Activated CD4-positive, CD25-positive, alpha-beta regulatory T cell treated with anti-CD3 and anti-CD28 coated beads, Interleukin-2, amount 50 U/mL, for 16 hours (primary cell): ENCODE measurements around the gene NEURL1B.

Experiments
- DNase-seq: peaks from one replicate; pipeline ENCODE4 v3.0.0-alpha.2; 2020; ENCODE audit warnings: low read depth, low spot score

The NEURL1B gene

GRCh38 chr5:172608773-172609172 is 32.3 kb upstream of the NEURL1B start:
- DNase-seq, result no peak

DNA sequence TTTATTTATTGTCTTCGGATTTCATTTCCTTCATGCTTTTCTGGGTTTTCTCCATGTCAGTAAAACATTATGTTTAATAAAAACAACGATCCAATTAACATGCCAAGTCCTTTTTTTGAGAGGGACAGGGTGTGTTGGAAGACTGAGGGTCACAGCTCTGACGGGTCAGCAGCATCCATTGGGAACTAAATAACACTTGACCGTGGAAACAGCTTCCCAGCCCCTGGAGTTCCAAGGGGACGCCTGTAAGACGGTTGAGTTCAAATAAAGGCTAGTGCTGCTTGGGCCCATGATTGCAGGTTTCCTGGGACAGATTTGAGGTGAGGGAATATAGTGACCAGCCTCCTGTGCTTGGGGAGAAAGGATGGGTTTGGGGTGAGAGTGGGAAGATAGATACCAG is 30.4 kb upstream of the NEURL1B start:
- no peak for DNase-seq

DNA sequence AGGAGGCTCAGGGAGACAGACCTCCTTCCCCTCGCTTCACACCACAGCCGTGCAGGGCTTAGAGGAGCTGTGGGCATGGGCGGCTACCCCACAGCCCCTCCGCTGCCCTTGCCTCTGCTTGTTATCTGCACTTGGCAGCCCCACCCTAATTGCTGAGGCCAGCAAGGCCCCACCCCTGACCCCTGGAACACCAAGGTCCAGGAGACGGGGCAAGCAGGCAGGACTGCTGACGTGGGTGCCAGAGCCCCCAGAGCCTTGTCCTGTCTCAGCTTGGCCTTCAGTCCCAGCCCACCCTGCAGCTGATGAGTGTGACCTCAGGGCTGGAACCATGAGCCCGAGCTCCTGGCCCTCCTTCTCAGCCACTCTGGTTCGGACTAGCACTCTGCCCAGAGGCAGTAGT is 29.1 kb upstream of the NEURL1B start:
- no peak for DNase-seq

GRCh38 chr5:172612771-172613170 is 28.3 kb upstream of the NEURL1B start:
- DNase-seq, result no peak

DNA sequence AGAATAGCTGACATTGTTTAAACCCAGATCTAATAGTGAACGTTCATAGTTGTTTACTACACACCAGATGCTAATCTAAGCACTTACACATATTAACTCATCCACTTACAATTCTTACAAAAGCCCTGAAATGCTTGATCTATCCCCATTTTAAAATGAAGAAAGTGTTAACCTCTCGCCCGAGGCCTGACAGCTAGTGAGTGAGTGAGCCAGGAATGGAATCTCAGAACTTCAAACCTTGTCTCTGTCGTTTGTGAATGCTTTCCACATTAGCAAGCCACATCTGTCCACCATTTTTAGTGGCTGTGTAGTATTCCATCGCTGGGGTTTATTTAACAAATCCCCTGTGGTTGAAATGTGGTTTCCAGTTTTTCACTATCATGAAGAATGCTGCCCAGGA is 24.9 kb upstream of the NEURL1B start:
- DNase-seq, result no peak

GRCh38 chr5:172616730-172617129 is 24.3 kb upstream of the NEURL1B start:
- no peak for DNase-seq

GRCh38 chr5:172617817-172618216 is 23.2 kb upstream of the NEURL1B start:
- DNase-seq, result no peak

DNA sequence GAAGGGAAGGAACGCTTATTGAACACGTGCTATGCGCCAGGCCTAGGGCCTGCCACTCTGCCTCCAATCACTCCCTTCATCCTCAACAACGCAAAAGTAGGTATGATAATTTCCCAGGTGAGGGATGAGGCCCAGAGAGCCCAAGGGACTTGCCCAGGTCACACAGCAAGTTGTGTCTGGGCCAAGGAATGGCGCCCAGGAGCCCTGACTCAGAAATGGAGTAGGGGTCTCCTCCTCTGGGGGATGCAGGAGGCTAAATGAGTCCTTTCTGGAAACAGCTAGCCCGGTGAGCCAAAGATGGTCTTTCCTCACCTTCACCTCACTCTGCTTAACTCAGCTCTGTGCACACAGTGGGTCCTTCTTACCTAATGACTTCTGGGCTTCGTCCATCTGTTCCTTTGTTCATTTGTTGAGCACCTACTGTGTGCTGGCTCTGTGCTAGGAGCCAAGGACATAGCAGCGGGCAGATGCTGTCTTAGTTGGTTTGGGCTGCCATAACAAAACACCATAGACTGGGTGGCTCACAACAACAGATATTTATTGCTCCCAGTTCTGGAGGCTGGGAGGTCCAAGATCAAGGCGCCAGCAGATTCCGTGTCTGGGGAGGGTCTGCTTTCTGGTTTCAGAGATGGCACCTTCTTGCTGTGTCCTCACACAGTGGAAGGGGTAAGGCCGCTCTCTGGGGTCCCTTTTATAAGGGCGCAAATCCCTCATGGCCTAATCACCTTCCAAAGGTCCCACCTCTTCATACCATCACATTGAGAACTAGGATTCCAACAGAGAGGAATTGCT is 22.3 kb upstream of the NEURL1B start:
- DNase-seq, result no peak

- DNase-seq, result no peak
Measured at GRCh38 chr5:172620506-172620905, 20.6 kb upstream of the NEURL1B start.

GRCh38 chr5:172622091-172623046 is 18.7 kb upstream of the NEURL1B start:
- DNase-seq, result no peak

GRCh38 chr5:172623313-172623980 is 17.6 kb upstream of the NEURL1B start:
- no peak for DNase-seq

- no peak for DNase-seq
Measured at GRCh38 chr5:172624083-172624995, 16.7 kb upstream of the NEURL1B start.

- DNase-seq, result no peak
Measured at GRCh38 chr5:172624996-172625964, 15.8 kb upstream of the NEURL1B start.

DNA sequence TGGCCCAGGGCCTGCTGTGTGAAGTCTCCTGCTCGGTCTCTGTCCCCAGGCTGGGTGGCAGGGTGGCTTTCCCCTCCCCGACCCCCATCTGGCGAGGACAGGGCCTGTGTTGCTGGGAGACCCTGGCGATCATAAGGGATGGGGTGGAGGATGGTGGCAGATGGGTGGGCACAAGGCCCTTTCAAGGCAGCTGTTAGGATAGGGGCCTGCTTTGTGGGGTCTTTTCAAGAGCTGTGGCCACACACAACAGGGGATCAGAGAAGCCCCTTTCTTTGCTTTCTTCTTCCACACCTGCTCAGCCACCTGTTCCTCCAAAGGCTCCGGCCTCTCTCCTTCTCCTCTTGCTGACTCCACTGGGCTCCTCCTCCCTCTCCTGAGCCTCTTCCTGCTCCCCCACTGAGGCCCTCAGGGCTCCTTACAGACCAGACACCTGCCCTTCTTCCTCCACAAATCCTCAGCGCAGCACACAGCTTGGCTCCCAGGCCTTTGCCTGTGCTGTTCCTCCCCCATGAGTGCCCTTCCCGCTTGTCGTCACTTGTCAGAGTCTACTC is 15.0 kb upstream of the NEURL1B start:
- DNase-seq, result no peak

DNA sequence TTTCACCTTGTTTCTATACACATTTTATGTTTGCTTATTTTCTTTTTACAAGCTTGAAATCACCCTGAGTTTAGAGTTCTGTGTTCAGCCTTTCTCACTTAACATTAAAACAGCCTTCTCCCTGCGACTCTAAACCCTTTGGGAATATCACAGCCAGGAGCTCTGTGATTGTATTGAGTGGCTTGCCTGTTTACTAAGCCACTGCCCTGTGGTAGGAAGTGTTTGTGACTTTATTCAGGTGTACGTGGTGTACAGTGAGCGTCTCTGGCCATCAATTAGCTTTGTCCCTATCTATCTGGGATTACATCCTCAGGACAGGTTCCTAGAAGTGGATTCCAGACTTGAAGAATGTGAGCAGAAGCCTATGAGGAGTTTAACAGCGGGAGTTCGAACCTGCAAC is 11.0 kb upstream of the NEURL1B start:
- DNase-seq, result no peak

DNA sequence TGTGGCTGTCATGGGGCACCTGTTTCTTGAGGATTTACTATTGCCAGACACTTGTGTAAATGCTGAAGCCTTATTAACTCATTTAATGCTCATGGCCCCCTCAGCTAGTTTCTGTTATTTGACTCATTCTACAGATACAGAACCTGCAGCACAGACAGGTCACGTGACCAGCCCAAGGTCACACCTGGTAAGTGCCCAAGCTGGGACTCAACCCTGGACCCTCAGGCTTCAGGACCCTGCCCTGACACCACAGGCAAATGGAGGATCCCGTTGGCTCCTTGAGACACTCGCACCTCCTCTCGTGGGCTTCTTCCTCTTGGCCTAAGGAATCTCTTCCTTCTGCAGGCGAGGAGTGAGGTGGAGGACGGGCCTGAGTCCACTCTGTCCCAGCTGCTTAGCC is 10.6 kb upstream of the NEURL1B start:
- DNase-seq, result no peak

GRCh38 chr5:172630986-172631385 is 10.1 kb upstream of the NEURL1B start:
- DNase-seq, result no peak

DNA sequence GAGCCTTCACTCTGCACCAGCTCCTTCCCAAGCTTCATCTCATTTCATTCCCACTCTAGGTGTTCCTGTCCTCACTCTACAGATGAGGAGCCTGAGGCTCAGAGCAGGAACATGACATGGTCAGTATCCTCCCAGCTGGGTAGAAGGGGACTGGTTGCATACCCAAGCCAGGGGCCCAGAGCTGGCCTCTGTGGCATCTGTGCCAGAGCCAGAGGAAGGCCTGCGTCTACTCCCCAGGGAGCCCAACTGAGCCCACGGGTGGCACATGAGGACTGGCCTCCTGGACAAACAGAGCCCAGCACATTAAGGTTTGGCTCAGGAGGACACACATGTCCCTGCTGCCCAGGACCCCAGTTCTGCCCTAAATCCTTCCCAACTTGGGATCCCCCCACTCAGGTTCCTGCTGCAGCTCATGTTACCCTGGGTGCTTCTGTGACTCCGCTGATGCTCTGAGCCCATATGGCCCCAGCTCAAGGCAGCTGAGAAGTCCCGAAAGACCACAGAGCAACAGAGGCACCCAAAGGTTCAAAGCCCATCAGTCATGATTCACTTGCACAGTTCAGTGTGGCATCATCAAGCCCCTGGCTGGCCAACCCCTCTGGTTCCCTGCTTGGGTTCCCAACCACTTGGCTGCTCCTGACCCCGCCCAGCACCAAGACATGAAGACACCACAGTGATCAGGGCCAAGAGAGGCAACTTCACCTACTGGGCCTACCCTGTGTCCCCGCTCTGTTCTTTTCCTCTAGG is 8.5 kb upstream of the NEURL1B start:
- DNase-seq, result no peak

- DNase-seq, result no peak
Measured at GRCh38 chr5:172633403-172633970, 7.6 kb upstream of the NEURL1B start.
